ENCODE results near the gene NHS.
A peak's percentile ranks its signal among the peaks of the same experiment; 100 is the strongest.

Gene NHS

GRCh38 chrX:17685026-17685425, 310.0 kb downstream of the NHS start:
- no peak for DNase-seq

GRCh38 chrX:17687648-17688047, 312.6 kb downstream of the NHS start:
- no peak for DNase-seq

GRCh38 chrX:17689971-17690409, 315.0 kb downstream of the NHS start:
- peak; percentile 44 to 57 for DNase-seq

- DNase-seq, result no peak
Measured at GRCh38 chrX:17692709-17693346, 317.8 kb downstream of the NHS start.

- DNase-seq, result peak; percentile 0 to 10
Measured at GRCh38 chrX:17697191-17697590, 322.2 kb downstream of the NHS start.

- no peak for DNase-seq
Measured at GRCh38 chrX:17700976-17701375, 326.0 kb downstream of the NHS start.

- DNase-seq, result no peak
Measured at GRCh38 chrX:17703201-17703600, 328.2 kb downstream of the NHS start.

- no peak for DNase-seq
Measured at GRCh38 chrX:17705211-17705610, 330.2 kb downstream of the NHS start.

GRCh38 chrX:17706676-17707075, 331.7 kb downstream of the NHS start:
- no peak for DNase-seq

- DNase-seq, result no peak
Measured at GRCh38 chrX:17707731-17708130, 332.7 kb downstream of the NHS start.

- peak; percentile 11 to 55 for DNase-seq
Measured at GRCh38 chrX:17710871-17711301, 335.9 kb downstream of the NHS start.

GRCh38 chrX:17713288-17713687, 338.3 kb downstream of the NHS start:
- no peak for DNase-seq

GRCh38 chrX:17718649-17719165, 343.7 kb downstream of the NHS start:
- DNase-seq, result no peak

- DNase-seq, result no peak
Measured at GRCh38 chrX:17719711-17720110, 344.7 kb downstream of the NHS start.

GRCh38 chrX:17721715-17722114, 346.7 kb downstream of the NHS start:
- DNase-seq, result no peak

- DNase-seq, result no peak
Measured at GRCh38 chrX:17725181-17725580, 350.2 kb downstream of the NHS start.

- no peak for DNase-seq
Measured at GRCh38 chrX:17732138-17732783, 357.3 kb downstream of the NHS start.

- DNase-seq, result no peak
Measured at GRCh38 chrX:17735406-17735805, 360.4 kb downstream of the NHS start.

- no peak for DNase-seq
Measured at GRCh38 chrX:17736478-17736855, 361.5 kb downstream of the NHS start.

GRCh38 chrX:17736856-17737709, 362.1 kb downstream of the NHS start, which contains the start of gene SCML1:
SCML1 (plus strand) TSS chrX:17737493; CDS start chrX:17744187, 6,694 bp downstream.
- DNase-seq, result peak; percentile 95

- DNase-seq, result no peak
Measured at GRCh38 chrX:17737710-17737985, 362.6 kb downstream of the NHS start.

- peak; percentile 11 to 36 for DNase-seq
Measured at GRCh38 chrX:17737986-17738713, 363.1 kb downstream of the NHS start.

All from inflammatory macrophage (primary cell).